HEK293 (cell line): ENCODE data around the gene INSYN2A.

ENCODE experiments used
- MEIS1 ChIP-seq: sonication (generic); formaldehyde crosslinking; IDR thresholded peaks from 2 replicates; pipeline ENCODE4 v1.8.1; 2022; ENCODE audit warnings: missing genetic modification reagents, mild to moderate bottlenecking, borderline replicate concordance
- REPIN1 ChIP-seq: fragments of 450-650 bp; formaldehyde crosslinking; IDR thresholded peaks from 2 replicates; pipeline ENCODE4 v1.5.1; 2017; ENCODE audit warnings: missing biosample characterization, missing genetic modification characterization, low read depth
- TF ChIP-seq, protein P1 (sequence below): fragments of 450-650 bp; formaldehyde crosslinking; IDR thresholded peaks from 2 replicates; pipeline ENCODE4 v1.5.1; 2016; ENCODE audit warnings: missing biosample characterization, missing genetic modification characterization

DNA sequence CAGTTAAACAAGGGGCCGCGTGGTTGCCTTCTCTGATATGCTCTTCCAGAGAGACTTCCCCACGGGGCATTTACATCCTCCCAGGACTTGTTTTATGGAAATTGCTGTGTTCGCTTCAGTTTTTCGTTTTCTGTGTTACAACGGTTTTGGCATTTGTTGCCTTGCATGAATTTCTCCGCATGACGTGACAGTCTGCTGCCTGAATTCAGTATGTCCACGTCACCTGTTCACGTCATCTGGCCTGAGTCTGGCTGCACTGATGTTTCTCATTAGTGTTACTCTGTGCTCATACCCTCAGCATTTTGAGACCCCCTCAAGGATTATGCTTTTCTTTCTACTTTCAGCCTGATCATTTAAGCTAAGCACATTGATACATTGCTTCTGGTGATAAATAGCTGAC lies 49.1 kb upstream of the INSYN2A start:
- TF ChIP-seq, protein P1, sequence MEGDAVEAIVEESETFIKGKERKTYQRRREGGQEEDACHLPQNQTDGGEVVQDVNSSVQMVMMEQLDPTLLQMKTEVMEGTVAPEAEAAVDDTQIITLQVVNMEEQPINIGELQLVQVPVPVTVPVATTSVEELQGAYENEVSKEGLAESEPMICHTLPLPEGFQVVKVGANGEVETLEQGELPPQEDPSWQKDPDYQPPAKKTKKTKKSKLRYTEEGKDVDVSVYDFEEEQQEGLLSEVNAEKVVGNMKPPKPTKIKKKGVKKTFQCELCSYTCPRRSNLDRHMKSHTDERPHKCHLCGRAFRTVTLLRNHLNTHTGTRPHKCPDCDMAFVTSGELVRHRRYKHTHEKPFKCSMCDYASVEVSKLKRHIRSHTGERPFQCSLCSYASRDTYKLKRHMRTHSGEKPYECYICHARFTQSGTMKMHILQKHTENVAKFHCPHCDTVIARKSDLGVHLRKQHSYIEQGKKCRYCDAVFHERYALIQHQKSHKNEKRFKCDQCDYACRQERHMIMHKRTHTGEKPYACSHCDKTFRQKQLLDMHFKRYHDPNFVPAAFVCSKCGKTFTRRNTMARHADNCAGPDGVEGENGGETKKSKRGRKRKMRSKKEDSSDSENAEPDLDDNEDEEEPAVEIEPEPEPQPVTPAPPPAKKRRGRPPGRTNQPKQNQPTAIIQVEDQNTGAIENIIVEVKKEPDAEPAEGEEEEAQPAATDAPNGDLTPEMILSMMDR, result no peak
- no peak for TF ChIP-seq REPIN1
- no peak for TF ChIP-seq MEIS1 (CRISPR knock-in tag)
